Neural cell (in vitro differentiated cells): ENCODE data around the gene DNAI4.

Experiments used
- EP300 ChIP-seq: fragments of 450-650 bp; conservative IDR thresholded peaks from 2 replicates; pipeline ENCODE4 v1.6.1; 2014; ENCODE audit warnings: antibody characterized with exemption, mild to moderate bottlenecking, moderate library complexity; ENCODE audit not compliant: poor library complexity, severe bottlenecking
- EZH2 ChIP-seq: fragments of 200-600, 300-800 bp; shearing (Covaris generic), sonication (generic); IDR thresholded peaks from 2 replicates; pipeline ENCODE4 v1.6.1; 2014; ENCODE audit warnings: antibody characterized with exemption, low read length, borderline replicate concordance, mild to moderate bottlenecking; ENCODE audit not compliant: insufficient read depth, poor library complexity, severe bottlenecking
- MXI1 ChIP-seq: fragments of 450-650 bp; conservative IDR thresholded peaks from 2 replicates; pipeline ENCODE4 v1.6.1; 2014; ENCODE audit warnings: antibody characterized with exemption, mild to moderate bottlenecking; ENCODE audit not compliant: poor library complexity, severe bottlenecking
- POLR2AphosphoS5 ChIP-seq: IDR thresholded peaks from 2 replicates; pipeline ENCODE4 v1.6.1; 2012
- RAD21 ChIP-seq: fragments of 450-650 bp; conservative IDR thresholded peaks from 2 replicates; pipeline ENCODE4 v1.6.1; 2014; ENCODE audit warnings: antibody characterized with exemption, mild to moderate bottlenecking, moderate library complexity
- REST ChIP-seq: IDR thresholded peaks from 2 replicates; pipeline ENCODE4 v1.6.1; 2012; ENCODE audit warnings: borderline replicate concordance
- SMC3 ChIP-seq: fragments of 450-650 bp; conservative IDR thresholded peaks from 2 replicates; pipeline ENCODE4 v1.6.1; 2014; ENCODE audit warnings: antibody characterized with exemption, mild to moderate bottlenecking, moderate library complexity; ENCODE audit not compliant: poor library complexity
- TAF1 ChIP-seq: IDR thresholded peaks from 2 replicates; pipeline ENCODE4 v1.6.1; 2012; ENCODE audit warnings: low read depth
- TF ChIP-seq, protein P1 (sequence below): fragments of 450-650 bp; IDR thresholded peaks from 2 replicates; pipeline ENCODE4 v1.5.1; 2014; ENCODE audit warnings: antibody characterized with exemption, mild to moderate bottlenecking, moderate library complexity; ENCODE audit not compliant: poor library complexity, severe bottlenecking

- TF ChIP-seq, protein P1, sequence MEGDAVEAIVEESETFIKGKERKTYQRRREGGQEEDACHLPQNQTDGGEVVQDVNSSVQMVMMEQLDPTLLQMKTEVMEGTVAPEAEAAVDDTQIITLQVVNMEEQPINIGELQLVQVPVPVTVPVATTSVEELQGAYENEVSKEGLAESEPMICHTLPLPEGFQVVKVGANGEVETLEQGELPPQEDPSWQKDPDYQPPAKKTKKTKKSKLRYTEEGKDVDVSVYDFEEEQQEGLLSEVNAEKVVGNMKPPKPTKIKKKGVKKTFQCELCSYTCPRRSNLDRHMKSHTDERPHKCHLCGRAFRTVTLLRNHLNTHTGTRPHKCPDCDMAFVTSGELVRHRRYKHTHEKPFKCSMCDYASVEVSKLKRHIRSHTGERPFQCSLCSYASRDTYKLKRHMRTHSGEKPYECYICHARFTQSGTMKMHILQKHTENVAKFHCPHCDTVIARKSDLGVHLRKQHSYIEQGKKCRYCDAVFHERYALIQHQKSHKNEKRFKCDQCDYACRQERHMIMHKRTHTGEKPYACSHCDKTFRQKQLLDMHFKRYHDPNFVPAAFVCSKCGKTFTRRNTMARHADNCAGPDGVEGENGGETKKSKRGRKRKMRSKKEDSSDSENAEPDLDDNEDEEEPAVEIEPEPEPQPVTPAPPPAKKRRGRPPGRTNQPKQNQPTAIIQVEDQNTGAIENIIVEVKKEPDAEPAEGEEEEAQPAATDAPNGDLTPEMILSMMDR, result no peak
- TF ChIP-seq EP300 (no peak), EZH2 (no peak), TAF1 (no peak), POLR2AphosphoS5 (no peak), RAD21 (no peak), REST (no peak), SMC3 (no peak), MXI1 (no peak)
These were observed 89.7 kb downstream of the DNAI4 start for GRCh38 chr1:66834926-66835325.
